ENCODE measurements around the gene RANGRF. TPM values are rescaled to one million over a fixed set of nuclear protein-coding genes. Genes with fewer than 3 reads are reported as not detected.

Gene RANGRF
- total and polyA plus RNA-seq, 4 donors = 6.9 to 19.9 (median 8.9) TPM

- TF ChIP-seq TAF1 (conservative IDR thresholded peaks at IDR 0.05) = no peak
- TF ChIP-seq JUND (IDR thresholded peaks at IDR 0.05) = no peak
- TF ChIP-seq FOXA2 (IDR thresholded peaks at IDR 0.05) = no peak
- TF ChIP-seq MAX (IDR thresholded peaks at IDR 0.05) = no peak
- TF ChIP-seq HNF4A (conservative IDR thresholded peaks at IDR 0.05) = no peak
- no peak for TF ChIP-seq GABPA (IDR thresholded peaks at IDR 0.05 in 1 of 2, conservative IDR thresholded peaks at IDR 0.05 in 1 of 2)
- TF ChIP-seq ZBTB33 (IDR thresholded peaks at IDR 0.05) = no peak
- no peak for TF ChIP-seq ATF3 (IDR thresholded peaks at IDR 0.05)
Observed at GRCh38 chr17:8312726-8313600, 24.5 kb downstream of the RANGRF start (continued).

GRCh38 chr17:8314797-8315763 lies 26.6 kb downstream of the RANGRF start:
- Histone ChIP-seq H3K27ac (ENCODE audit: low read depth in 1 of 2, low read length in 2 of 2) (no peak overlapping the region), H3K4me3 (ENCODE audit: low read depth in 1 of 3, low read length in 3 of 3) (no peak overlapping the region), H3K4me1 (ENCODE audit: control insufficient read depth in 4 of 4, insufficient read depth in 4 of 4, low read length in 3 of 4) (peaks cover 0 to 8% (median 3%) of the 10 kb centered on the region in 4 donors), H3K36me3 (ENCODE audit: control insufficient read depth in 4 of 4, insufficient read depth in 3 of 4, low read depth in 1 of 4, low read length in 3 of 4) (no peaks in the 10 kb centered on the region), H3K9me3 (ENCODE audit: control insufficient read depth in 4 of 4, low read length in 3 of 4) (no peaks in the 10 kb centered on the region), H3K27me3 (ENCODE audit: control insufficient read depth in 4 of 4, insufficient read depth in 4 of 4, low read length in 3 of 4) (peaks cover 0 to 3% (median 1%) of the 10 kb centered on the region in 4 donors), H3K9ac (ENCODE audit: low read depth in 1 of 2, low read length in 2 of 2) (no peak overlapping the region)
- TF ChIP-seq REST (IDR thresholded peaks at IDR 0.05) (no peak), YY1 (IDR thresholded peaks at IDR 0.05) (no peak), RXRA (IDR thresholded peaks at IDR 0.05) (no peak), HNF4G (IDR thresholded peaks at IDR 0.05) (no peak), HNF4A (conservative IDR thresholded peaks at IDR 0.05) (no peak)
- WGBS = 19% methylated on average over 29 of the region's 29 CpGs
- no peak for DNase-seq (ENCODE audit: low spot score)

All from liver (tissue), 9 donors.